Caco-2 (cell line): Measurements from ENCODE around the gene IL1RAPL1. TPM values are rescaled to one million over a fixed set of nuclear protein-coding genes. Genes with fewer than 3 reads are reported as not detected.

Experiments
- BruUV-seq: library from RNA; stranded (reverse); fragments of 400-500 nt; replicated peaks from 2 replicates; lab custom pipeline; 2021; lab: Mats Ljungman, UMichigan
- CTCF ChIA-PET: fragments of 300-600 bp; sonication (Branson Sonifier 250); formaldehyde crosslinking; loops from one replicate; lab custom pipeline; 2022; ENCODE audit warnings: antibody characterized with exemption; lab: Charles Lee
- POLR2A ChIA-PET: fragments of 300-600 bp; sonication (Branson Sonifier 250); formaldehyde crosslinking; loops from one replicate; lab custom pipeline; 2022; ENCODE audit warnings: antibody characterized with exemption; lab: Charles Lee
- DNase-seq, 2 experiments: peaks; one replicate each; pipeline versions ENCODE4 v3.0.0 to v3.0.0-alpha.2; 2020 to 2022
- H3K27me3 ChIP-seq: replicated peaks from 2 replicates; pipeline ENCODE4 v1.6.0; 2011; ENCODE audit warnings: low read length; ENCODE audit not compliant: control insufficient read depth, insufficient read depth
- H3K36me3 ChIP-seq: 2 replicates; pipeline ENCODE4 v1.5.1; 2011; ENCODE audit warnings: low read length; ENCODE audit not compliant: control insufficient read depth, insufficient read depth
- H3K4me1 ChIP-seq: fragments of 250-450 bp; sonication (Bioruptor Pico); 2 replicates; pipeline ENCODE4 v1.5.1; 2020; ENCODE audit warnings: mild to moderate bottlenecking
- H3K4me3 ChIP-seq: 2 replicates; pipeline ENCODE4 v1.5.1; 2011; ENCODE audit warnings: low read depth, mild to moderate bottlenecking, control low read depth, low read length
- H3K9me3 ChIP-seq: fragments of 250-450 bp; sonication (Bioruptor Pico); 2 replicates; pipeline ENCODE4 v1.5.1; 2020; ENCODE audit warnings: mild to moderate bottlenecking, moderate library complexity
- H3K27ac Mint-ChIP-seq: one replicate; pipeline ENCODE4 v1.8.0; 2022; ENCODE audit warnings: mixed read lengths; ENCODE audit not compliant: unreplicated experiment
- H3K27me3 Mint-ChIP-seq: one replicate; pipeline ENCODE4 v1.8.0; 2022; ENCODE audit warnings: mixed read lengths; ENCODE audit not compliant: insufficient read depth, unreplicated experiment
- H3K36me3 Mint-ChIP-seq: one replicate; pipeline ENCODE4 v1.8.0; 2022; ENCODE audit warnings: mild to moderate bottlenecking, mixed read lengths; ENCODE audit not compliant: insufficient read depth, unreplicated experiment
- H3K4me1 Mint-ChIP-seq: one replicate; pipeline ENCODE4 v1.8.0; 2022; ENCODE audit warnings: low read depth, mixed read lengths; ENCODE audit not compliant: unreplicated experiment
- H3K4me3 Mint-ChIP-seq: one replicate; pipeline ENCODE4 v1.8.0; 2022; ENCODE audit warnings: mild to moderate bottlenecking, moderate library complexity, mixed read lengths; ENCODE audit not compliant: unreplicated experiment
- H3K9me3 Mint-ChIP-seq: one replicate; pipeline ENCODE4 v1.8.0; 2022; ENCODE audit warnings: mixed read lengths; ENCODE audit not compliant: unreplicated experiment
- CTCF ChIP-seq, 2 experiments: fragments of 200-600 bp in 1 of 2; IDR thresholded peaks; 1 replicate in 1 of 2; 2 replicates in 1 of 2; pipeline versions ENCODE4 v1.5.1 to v1.8.0; 2011 to 2022; ENCODE audit warnings: antibody characterized with exemption in 1 of 2, control low read depth in 1 of 2, inconsistent platforms in 1 of 2, low read depth in 1 of 2, low read length in 1 of 2, mild to moderate bottlenecking in 1 of 2, moderate library complexity in 1 of 2; ENCODE audit not compliant: insufficient read depth in 1 of 2, severe bottlenecking in 1 of 2, unreplicated experiment in 1 of 2
- intact Hi-C: fragments of 100-400 bp; cut with micrococcal nuclease; formaldehyde crosslinking; loops from one replicate; pipeline ENCODE4 v1.10.0; 2022; ENCODE audit not compliant: unreplicated experiment
- total RNA-seq: library from RNA; stranded (reverse); gene quantifications from 2 replicates; pipeline ENCODE4 v1.2.3, GENCODE V29; 2022

Gene IL1RAPL1
- total RNA-seq, 1 experiment from 2014 or later, result not detected

GRCh38 chrX:28638775-28639174 is 51.5 kb downstream of the IL1RAPL1 start:
- Histone ChIP-seq H3K4me1 (no peaks in the 10 kb centered on the region), H3K36me3 (no peaks in the 10 kb centered on the region), H3K27me3 (no peaks in the 10 kb centered on the region), H3K4me3 (no peak overlapping the region), H3K9me3 (no peaks in the 10 kb centered on the region)
- no peaks in the 10 kb centered on the region for H3K36me3 Mint-ChIP-seq
- H3K4me3 Mint-ChIP-seq, result no peak overlapping the region
- TF ChIP-seq CTCF (IDR thresholded peaks at IDR 0.05; ENCODE audit: insufficient read depth in 1 of 2, low read depth in 1 of 2, low read length in 1 of 2, severe bottlenecking in 1 of 2, unreplicated experiment in 1 of 2), result no peak
- no peaks in the 10 kb centered on the region for H3K27me3 Mint-ChIP-seq
- BruUV-seq, result no TSS peak
- H3K4me1 Mint-ChIP-seq, result no peaks in the 10 kb centered on the region
- H3K27ac Mint-ChIP-seq, result no peak overlapping the region
- intact Hi-C loops, result no loop called here
- no peaks in the 10 kb centered on the region for H3K9me3 Mint-ChIP-seq
- ChIA-PET POLR2A (no interaction called here), CTCF (no interaction called here)
- DNase-seq, result no peak

- Mint-ChIP-seq H3K4me3 (no peak overlapping the region), H3K36me3 (no peaks in the 10 kb centered on the region), H3K27ac (no peak overlapping the region), H3K4me1 (no peaks in the 10 kb centered on the region), H3K27me3 (no peaks in the 10 kb centered on the region), H3K9me3 (no peaks in the 10 kb centered on the region)
- no peaks in the 10 kb centered on the region for H3K9me3 ChIP-seq
- ChIA-PET CTCF (no interaction called here), POLR2A (no interaction called here)
- no peaks in the 10 kb centered on the region for H3K27me3 ChIP-seq
- H3K36me3 ChIP-seq, result no peaks in the 10 kb centered on the region
- intact Hi-C loops, result no loop called here
- H3K4me3 ChIP-seq, result no peak overlapping the region
- BruUV-seq, result no TSS peak
- no peaks in the 10 kb centered on the region for H3K4me1 ChIP-seq
- TF ChIP-seq CTCF (IDR thresholded peaks at IDR 0.05; ENCODE audit: insufficient read depth in 1 of 2, low read depth in 1 of 2, low read length in 1 of 2, severe bottlenecking in 1 of 2, unreplicated experiment in 1 of 2), result no peak
- DNase-seq, result no peak
These were observed 52.2 kb downstream of the IL1RAPL1 start for GRCh38 chrX:28639451-28639850.

- DNase-seq, result no peak
- ChIA-PET POLR2A (no interaction called here), CTCF (no interaction called here)
- no peaks in the 10 kb centered on the region for H3K36me3 Mint-ChIP-seq
- no peak overlapping the region for H3K4me3 Mint-ChIP-seq
- Histone ChIP-seq H3K4me1 (no peaks in the 10 kb centered on the region), H3K4me3 (no peak overlapping the region), H3K36me3 (no peaks in the 10 kb centered on the region), H3K9me3 (no peaks in the 10 kb centered on the region), H3K27me3 (no peaks in the 10 kb centered on the region)
- no peaks in the 10 kb centered on the region for H3K27me3 Mint-ChIP-seq
- no peaks in the 10 kb centered on the region for H3K4me1 Mint-ChIP-seq
- intact Hi-C loops, result no loop called here
- no peak for TF ChIP-seq CTCF (IDR thresholded peaks at IDR 0.05; ENCODE audit: insufficient read depth in 1 of 2, low read depth in 1 of 2, low read length in 1 of 2, severe bottlenecking in 1 of 2, unreplicated experiment in 1 of 2)
- H3K9me3 Mint-ChIP-seq, result no peaks in the 10 kb centered on the region
- no peak overlapping the region for H3K27ac Mint-ChIP-seq
- no TSS peak for BruUV-seq
These were observed 62.3 kb downstream of the IL1RAPL1 start for GRCh38 chrX:28649541-28649940.
